Neural crest cell (in vitro differentiated cells): Measurements from ENCODE around the gene GPC6. TPM values are rescaled to one million over a fixed set of nuclear protein-coding genes. Genes with fewer than 3 reads are reported as not detected.

Experiments used
- DNase-seq: peaks from one replicate; pipeline ENCODE4 v3.0.0; 2021; ENCODE audit warnings: low read depth, mixed read lengths, low spot score
- H3K27ac Mint-ChIP-seq: one replicate; pipeline ENCODE4 v1.8.0; 2021; ENCODE audit warnings: mild to moderate bottlenecking, mixed read lengths; ENCODE audit not compliant: unreplicated experiment
- H3K27me3 Mint-ChIP-seq: 2 replicates; pipeline ENCODE4 v1.8.0; 2021; ENCODE audit warnings: low read depth, mild to moderate bottlenecking, mixed read lengths
- H3K36me3 Mint-ChIP-seq: 2 replicates; pipeline ENCODE4 v1.8.0; 2021; ENCODE audit warnings: low read depth, mild to moderate bottlenecking, mixed read lengths
- H3K4me1 Mint-ChIP-seq: 2 replicates; pipeline ENCODE4 v1.8.0; 2021; ENCODE audit warnings: mixed read lengths
- H3K4me3 Mint-ChIP-seq: one replicate; pipeline ENCODE4 v1.8.0; 2021; ENCODE audit warnings: mild to moderate bottlenecking, mixed read lengths
- H3K9me3 Mint-ChIP-seq: 2 replicates; pipeline ENCODE4 v1.8.0; 2021; ENCODE audit warnings: mixed read lengths
- total RNA-seq: library from RNA; stranded (reverse); gene quantifications from 2 replicates; pipeline ENCODE4 v1.2.1, GENCODE V29; 2021
- TF ChIP-seq, protein P1 (sequence below): fragments of 200-600 bp; sonication (generic); conservative IDR thresholded peaks from 2 replicates; pipeline ENCODE4 v1.5.0; 2021; ENCODE audit warnings: antibody characterized with exemption, mild to moderate bottlenecking

The GPC6 gene
- total RNA-seq, 1 donor from 2014 or later: 13.4 TPM

- no peaks in the 10 kb centered on the region for H3K36me3 Mint-ChIP-seq
- no peak for DNase-seq
- no peaks in the 10 kb centered on the region for H3K27me3 Mint-ChIP-seq
- TF ChIP-seq, protein P1, sequence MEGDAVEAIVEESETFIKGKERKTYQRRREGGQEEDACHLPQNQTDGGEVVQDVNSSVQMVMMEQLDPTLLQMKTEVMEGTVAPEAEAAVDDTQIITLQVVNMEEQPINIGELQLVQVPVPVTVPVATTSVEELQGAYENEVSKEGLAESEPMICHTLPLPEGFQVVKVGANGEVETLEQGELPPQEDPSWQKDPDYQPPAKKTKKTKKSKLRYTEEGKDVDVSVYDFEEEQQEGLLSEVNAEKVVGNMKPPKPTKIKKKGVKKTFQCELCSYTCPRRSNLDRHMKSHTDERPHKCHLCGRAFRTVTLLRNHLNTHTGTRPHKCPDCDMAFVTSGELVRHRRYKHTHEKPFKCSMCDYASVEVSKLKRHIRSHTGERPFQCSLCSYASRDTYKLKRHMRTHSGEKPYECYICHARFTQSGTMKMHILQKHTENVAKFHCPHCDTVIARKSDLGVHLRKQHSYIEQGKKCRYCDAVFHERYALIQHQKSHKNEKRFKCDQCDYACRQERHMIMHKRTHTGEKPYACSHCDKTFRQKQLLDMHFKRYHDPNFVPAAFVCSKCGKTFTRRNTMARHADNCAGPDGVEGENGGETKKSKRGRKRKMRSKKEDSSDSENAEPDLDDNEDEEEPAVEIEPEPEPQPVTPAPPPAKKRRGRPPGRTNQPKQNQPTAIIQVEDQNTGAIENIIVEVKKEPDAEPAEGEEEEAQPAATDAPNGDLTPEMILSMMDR: no peak
- no peaks in the 10 kb centered on the region for H3K9me3 Mint-ChIP-seq
- no peaks in the 10 kb centered on the region for H3K4me1 Mint-ChIP-seq
- no peak overlapping the region for H3K4me3 Mint-ChIP-seq
- H3K27ac Mint-ChIP-seq: no peak overlapping the region
Measured at GRCh38 chr13:93819331-93819890, 592.8 kb downstream of the GPC6 start.

- TF ChIP-seq, protein P1: no peak
Measured at GRCh38 chr13:93824286-93824685, 597.7 kb downstream of the GPC6 start.

GRCh38 chr13:93834051-93834450 lies 607.4 kb downstream of the GPC6 start:
- H3K27me3 Mint-ChIP-seq: no peaks in the 10 kb centered on the region
- TF ChIP-seq, protein P1: no peak
- no peak overlapping the region for H3K4me3 Mint-ChIP-seq
- H3K4me1 Mint-ChIP-seq: no peaks in the 10 kb centered on the region
- no peaks in the 10 kb centered on the region for H3K9me3 Mint-ChIP-seq
- DNase-seq: no peak
- H3K27ac Mint-ChIP-seq: no peak overlapping the region
- no peaks in the 10 kb centered on the region for H3K36me3 Mint-ChIP-seq

More at GRCh38 chr13:93824286-93824685, 597.7 kb downstream of the GPC6 start:
- no peaks in the 10 kb centered on the region for H3K27me3 Mint-ChIP-seq
- H3K4me3 Mint-ChIP-seq: no peak overlapping the region
- no peaks in the 10 kb centered on the region for H3K9me3 Mint-ChIP-seq
- no peak overlapping the region for H3K27ac Mint-ChIP-seq
- H3K4me1 Mint-ChIP-seq: no peaks in the 10 kb centered on the region
- H3K36me3 Mint-ChIP-seq: no peaks in the 10 kb centered on the region
- no peak for DNase-seq

- H3K9me3 Mint-ChIP-seq: peaks cover 3% of the 10 kb centered on the region
- H3K27ac Mint-ChIP-seq: no peak overlapping the region
- TF ChIP-seq, protein P1: no peak
- H3K4me3 Mint-ChIP-seq: no peak overlapping the region
- H3K27me3 Mint-ChIP-seq: no peaks in the 10 kb centered on the region
- no peaks in the 10 kb centered on the region for H3K36me3 Mint-ChIP-seq
- DNase-seq: no peak
- no peaks in the 10 kb centered on the region for H3K4me1 Mint-ChIP-seq
Measured at GRCh38 chr13:93843082-93843481, 616.5 kb downstream of the GPC6 start.

- Mint-ChIP-seq H3K36me3 (no peaks in the 10 kb centered on the region), H3K9me3 (peaks cover 9% of the 10 kb centered on the region), H3K4me3 (no peak overlapping the region), H3K27me3 (no peaks in the 10 kb centered on the region), H3K4me1 (no peaks in the 10 kb centered on the region), H3K27ac (no peak overlapping the region)
- no peak for DNase-seq
- TF ChIP-seq, protein P1: no peak
Measured at GRCh38 chr13:93847162-93847561, 620.6 kb downstream of the GPC6 start.

GRCh38 chr13:93848247-93848646 lies 621.6 kb downstream of the GPC6 start:
- no peak overlapping the region for H3K4me3 Mint-ChIP-seq
- H3K36me3 Mint-ChIP-seq: no peaks in the 10 kb centered on the region

More at GRCh38 chr13:93848247-93848646, 621.6 kb downstream of the GPC6 start:
- H3K27me3 Mint-ChIP-seq: no peaks in the 10 kb centered on the region
- no peaks in the 10 kb centered on the region for H3K4me1 Mint-ChIP-seq
- no peak overlapping the region for H3K27ac Mint-ChIP-seq
- no peak for DNase-seq
- TF ChIP-seq, protein P1: no peak
- H3K9me3 Mint-ChIP-seq: peaks cover 9% of the 10 kb centered on the region
